Embryonic facial prominence (tissue), 1 donor: ENCODE results near the gene NCAPH2.
"Not testable (repeated sequence)": the region's sequence is repeated elsewhere in the genome, so short reads cannot be mapped to it uniquely, and the experiment has no call there.

Experiments used
- DNase-seq: peaks from one replicate; pipeline ENCODE4 v3.0.0-alpha.2; 2016; ENCODE audit errors: extremely low spot score

The NCAPH2 gene

DNA sequence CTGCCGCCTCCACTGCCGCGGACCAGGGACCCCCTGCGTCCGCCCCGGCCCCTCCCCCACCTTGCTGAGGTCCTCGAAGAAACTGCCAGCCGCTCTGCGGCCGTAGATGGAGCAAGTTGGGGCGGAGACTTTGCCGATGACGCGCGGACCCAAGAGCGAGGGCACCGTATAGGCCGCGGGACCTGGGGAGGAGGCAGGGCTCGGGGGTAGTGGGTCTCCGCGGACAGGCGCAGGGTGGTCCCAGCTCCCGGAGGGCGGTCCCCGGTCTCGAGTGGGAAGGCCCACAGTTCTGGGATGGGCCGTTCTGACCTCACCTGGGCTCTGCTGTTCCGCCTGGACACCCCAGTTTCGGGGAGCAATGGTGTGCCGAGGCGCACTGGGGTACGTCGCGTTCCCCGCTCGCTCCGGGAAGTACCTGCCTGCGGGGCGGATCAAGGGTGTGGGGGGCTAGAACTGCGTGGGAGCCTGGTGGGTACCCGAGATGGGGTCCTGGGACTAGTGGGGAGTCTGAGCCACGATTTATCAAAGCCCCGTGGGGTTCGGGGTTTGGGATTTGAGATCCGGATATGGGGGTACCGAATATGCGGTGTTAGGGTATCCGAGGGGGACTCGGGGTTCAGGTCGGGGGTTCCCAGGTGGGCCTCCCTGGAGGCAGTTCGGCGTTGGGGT, 23.0 kb downstream of the NCAPH2 start:
- no peak for DNase-seq

- DNase-seq, result no peak
Measured at GRCh38 chr22:50531546-50531961, 23.5 kb downstream of the NCAPH2 start.

DNA sequence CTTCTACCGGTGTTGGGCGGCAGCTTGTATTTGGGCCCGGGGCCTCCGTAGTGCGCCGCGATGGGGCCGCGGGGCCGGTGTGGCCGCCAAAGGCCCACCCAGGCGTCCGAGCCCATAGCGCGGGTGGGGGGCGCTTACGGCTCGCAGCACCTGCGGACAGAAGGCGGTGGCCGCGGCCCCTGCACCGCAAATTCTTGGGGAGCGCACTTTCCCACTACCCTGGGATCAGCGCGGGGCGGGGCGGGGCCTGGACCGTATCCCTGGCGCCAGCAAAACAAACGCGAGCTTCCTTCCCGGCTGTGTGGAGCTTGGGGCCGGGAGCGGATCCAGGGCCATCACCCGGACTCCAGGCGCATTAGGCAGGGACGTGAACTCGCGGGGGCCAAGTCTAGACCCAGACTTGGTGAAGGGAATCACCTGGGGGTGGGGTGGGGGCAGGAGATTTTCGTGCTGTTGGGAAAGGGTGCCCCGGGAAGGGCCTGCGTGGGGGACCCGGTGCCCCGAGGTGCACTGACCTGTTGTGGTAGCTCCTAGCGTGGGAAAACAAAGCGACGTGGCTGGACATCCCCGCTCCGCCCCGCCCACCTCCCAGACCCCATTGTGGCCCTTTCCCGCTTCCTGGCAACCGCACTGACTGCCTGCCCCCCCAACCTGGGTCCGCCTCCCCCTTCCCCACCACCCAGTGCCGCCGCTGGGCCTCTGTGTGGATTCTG, 24.1 kb downstream of the NCAPH2 start:
- no peak for DNase-seq

DNA sequence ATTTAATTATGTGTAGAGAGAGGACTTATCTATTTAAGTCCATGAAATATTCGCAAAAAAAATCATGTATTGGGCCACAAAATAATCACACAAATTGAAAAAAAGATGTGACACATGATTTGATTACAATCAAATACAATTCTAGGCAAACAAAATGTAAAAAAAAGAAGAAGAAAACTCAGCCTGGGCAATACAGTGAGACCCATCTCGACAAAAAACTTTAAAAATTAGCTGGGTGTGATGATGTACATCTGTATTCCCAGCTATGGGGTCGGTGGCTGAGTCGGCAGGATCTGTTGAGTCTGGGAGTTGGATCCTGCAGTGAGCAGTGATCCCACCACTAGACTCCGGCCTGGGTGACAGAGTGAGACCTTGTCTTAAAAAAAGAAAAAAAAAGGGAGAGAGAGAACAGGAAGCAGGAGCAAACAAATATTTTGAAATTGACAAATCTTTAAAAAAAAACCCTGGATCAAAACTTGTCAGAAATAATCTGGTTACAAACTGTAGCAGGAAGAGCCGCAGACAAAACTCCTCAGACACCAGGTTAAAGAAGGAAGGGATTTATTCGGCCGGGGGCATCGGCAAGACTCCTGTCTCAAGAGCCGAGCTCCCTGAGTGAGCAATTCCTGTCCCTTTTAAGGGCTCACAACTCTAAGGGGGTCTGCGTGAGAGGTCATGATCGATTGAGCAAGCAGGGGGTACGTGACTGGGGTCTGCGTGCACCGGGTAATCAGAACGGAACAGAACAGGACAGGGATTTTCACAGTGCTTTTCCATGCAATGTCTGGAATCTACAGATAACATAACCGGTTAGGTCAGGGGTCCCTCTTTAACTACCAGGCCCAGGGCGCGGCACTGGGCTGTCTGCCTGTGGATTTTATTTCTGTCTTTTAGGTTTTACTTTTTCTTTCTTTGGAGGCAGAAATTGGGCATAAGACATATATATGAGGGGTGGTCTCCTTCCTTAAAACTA, 25.1 kb downstream of the NCAPH2 start:
- no peak for DNase-seq

GRCh38 chr22:50533856-50534711, 26.1 kb downstream of the NCAPH2 start:
- DNase-seq, result not testable (repeated sequence)

GRCh38 chr22:50535113-50535512, 27.1 kb downstream of the NCAPH2 start:
- no peak for DNase-seq

GRCh38 chr22:50536226-50536625, 28.2 kb downstream of the NCAPH2 start:
- DNase-seq, result no peak

- DNase-seq, result no peak
Measured at GRCh38 chr22:50537765-50538164, 29.7 kb downstream of the NCAPH2 start.

- DNase-seq, result no peak
Measured at GRCh38 chr22:50540381-50540780, 32.4 kb downstream of the NCAPH2 start.

DNA sequence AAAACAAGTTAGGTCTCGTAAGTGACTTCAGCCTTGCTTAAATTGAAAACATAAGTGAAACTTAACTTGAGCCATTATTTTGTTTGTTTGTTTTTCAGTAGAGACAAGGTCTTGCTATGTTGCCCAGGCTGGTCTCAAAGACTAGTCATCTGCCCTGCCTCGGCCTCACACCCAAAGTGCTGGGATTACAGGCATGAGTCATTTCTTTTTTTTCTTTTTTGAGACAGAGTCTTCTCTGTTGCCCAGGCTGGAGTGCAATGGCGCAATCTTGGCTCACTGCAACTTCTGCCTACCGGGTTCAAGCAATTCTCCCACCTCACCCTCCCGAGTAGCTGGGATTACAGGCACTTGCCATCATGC, 33.6 kb downstream of the NCAPH2 start:
- not testable (repeated sequence) for DNase-seq

GRCh38 chr22:50542416-50542927, 34.4 kb downstream of the NCAPH2 start:
- DNase-seq, result no peak

DNA sequence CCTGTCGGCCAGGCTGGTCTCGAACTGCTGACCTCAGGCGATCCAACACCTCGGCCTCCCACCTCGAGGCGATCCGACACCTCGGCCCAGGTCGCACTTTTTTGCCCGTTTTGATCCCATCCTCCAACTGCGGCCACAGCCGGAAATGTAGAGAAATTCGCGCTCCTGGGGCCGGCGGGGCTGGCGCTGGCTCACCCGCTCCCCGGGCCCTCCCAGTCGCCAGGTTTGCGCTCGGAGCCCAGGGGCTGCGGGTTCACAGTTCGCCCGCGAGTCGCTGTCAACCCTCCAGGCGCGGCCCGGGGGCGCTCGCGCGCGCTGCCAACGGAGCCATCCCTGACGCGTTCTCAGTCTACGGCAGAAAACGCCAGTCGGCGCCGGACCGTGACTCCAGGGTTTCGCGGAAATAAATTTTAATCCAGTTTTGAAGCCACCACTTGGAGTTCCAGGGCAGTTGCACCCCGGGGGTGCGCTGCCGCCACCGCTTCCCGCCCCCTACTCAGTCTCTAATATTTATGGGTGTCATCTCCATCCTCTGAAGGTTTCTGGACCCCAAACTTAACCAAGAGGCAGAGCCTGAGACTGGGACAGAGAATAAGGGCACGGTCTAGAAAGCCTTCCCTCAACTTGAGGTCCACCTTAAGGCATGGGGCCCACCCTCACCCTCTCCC, 36.2 kb downstream of the NCAPH2 start:
- no peak for DNase-seq

GRCh38 chr22:50544746-50545253, 36.8 kb downstream of the NCAPH2 start:
- DNase-seq, result no peak

GRCh38 chr22:50545522-50546325, 37.7 kb downstream of the NCAPH2 start, which contains the start of gene KLHDC7B:
Gene KLHDC7B (plus strand): TSS chr22:50545899. CDS start chr22:50546244, 345 bp downstream.
- no peak for DNase-seq

DNA sequence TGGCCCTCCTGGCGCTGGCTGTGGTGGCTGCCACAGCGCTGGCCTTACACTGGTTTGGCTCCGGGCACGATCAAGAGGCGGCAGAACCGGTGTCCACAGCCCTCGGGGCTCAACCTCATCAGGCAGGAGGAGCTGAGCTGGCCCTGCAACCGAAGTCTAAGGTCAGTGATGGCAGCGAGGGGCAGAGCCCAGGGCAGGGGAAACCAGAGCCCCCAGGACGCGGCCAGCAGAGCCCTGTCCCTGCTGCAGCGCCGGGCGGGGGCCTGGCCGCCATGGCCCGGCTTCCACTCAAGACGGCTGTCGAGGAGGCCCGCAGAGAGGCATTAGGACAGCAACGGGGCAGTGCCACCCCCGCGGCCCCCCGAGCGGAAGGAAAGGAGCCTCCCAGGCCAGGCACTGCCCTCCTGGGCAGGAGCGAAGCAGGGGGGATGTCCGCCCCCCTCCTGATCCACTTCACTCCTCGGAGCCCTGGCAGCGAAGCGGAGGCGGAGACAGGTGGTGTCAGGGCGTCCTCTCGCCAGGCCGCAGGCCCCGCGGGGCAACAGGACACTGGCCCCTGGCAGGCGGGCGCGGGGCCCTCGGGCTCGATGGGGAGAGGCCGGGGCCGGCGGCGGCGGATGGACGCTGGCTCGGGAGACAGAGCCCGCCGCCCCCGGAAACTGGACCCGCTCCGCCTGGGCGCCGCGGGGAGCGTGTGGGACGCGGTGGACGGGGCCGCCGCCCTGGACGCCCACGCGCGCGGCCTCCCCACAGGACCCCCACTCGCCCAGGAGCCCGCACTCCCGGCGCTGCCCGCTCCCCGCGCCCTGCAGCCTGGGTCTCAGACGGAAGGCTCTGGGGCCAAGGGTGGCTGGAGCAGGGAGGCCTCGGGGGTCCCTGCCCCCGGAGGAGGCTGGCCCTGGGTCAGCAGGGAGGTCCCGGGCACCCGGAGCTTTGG, 38.6 kb downstream of the NCAPH2 start:
- DNase-seq, result no peak

DNA sequence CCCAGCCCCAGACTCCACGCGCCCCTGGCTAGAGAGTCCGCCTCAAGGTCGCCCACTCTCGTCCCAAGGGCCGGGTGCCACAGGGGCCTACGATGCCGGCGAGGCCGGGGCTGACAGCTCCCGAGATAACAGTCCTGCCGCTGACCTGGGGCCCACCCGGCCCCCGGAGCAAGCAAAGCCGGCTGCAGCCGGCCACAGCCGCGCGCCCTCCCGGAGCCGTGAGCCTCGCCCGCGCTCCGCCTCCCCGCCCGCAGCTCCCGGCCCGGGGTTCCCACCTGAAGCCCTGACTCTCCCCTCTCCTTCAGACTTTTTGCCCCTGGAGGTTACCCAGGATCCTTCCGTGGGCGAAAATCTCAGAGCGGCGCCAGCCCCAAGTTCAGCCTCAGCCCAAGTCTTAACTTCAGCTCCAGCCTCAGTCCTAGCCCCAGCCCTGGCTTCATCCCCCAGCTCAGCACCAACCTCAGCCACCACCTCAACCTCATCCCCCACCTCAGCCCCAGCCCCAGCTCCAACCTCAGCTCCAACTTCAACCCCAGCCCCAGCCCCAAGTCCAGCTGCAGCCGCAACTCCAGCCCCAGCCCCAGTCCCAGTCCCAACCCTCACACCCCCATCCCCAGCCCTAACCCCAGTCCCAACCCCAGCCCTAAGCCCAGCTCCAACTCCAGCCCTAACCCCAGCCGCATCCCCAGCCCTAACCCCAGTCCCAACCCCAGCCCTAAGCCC, 39.4 kb downstream of the NCAPH2 start:
- no peak for DNase-seq

GRCh38 chr22:50548040-50548920, 40.3 kb downstream of the NCAPH2 start:
- no peak for DNase-seq
